ENCODE measurements around the gene SMARCA2. TPM values are rescaled to one million over a fixed set of nuclear protein-coding genes. Genes with fewer than 3 reads are reported as not detected.

SMARCA2 gene
- total RNA-seq, 1 experiment from 2014 or later = 27.9 TPM

DNA sequence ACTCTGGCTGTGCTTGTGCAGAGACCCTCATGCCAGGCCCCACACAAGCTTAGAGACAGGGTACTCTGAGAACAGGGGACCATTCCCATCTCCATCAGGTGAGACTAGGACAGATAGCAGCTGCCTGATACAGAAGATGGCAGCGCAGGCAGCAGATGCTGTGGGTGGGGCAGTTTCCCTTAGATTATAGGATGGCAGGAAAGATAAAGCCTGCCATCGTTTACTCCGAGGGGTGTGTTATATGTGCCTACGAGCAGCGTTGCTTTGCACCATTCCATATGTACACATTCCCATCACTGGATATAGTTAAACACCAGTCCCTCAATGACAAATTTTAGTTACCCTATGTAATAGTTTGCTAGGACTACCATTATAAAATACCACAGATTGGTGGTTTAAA lies 135.2 kb downstream of the SMARCA2 start:
- no peak for TF ChIP-seq EZH2 (IDR thresholded peaks at IDR 0.05; ENCODE audit: low read length, unreplicated experiment)
- TF ChIP-seq, protein P1, sequence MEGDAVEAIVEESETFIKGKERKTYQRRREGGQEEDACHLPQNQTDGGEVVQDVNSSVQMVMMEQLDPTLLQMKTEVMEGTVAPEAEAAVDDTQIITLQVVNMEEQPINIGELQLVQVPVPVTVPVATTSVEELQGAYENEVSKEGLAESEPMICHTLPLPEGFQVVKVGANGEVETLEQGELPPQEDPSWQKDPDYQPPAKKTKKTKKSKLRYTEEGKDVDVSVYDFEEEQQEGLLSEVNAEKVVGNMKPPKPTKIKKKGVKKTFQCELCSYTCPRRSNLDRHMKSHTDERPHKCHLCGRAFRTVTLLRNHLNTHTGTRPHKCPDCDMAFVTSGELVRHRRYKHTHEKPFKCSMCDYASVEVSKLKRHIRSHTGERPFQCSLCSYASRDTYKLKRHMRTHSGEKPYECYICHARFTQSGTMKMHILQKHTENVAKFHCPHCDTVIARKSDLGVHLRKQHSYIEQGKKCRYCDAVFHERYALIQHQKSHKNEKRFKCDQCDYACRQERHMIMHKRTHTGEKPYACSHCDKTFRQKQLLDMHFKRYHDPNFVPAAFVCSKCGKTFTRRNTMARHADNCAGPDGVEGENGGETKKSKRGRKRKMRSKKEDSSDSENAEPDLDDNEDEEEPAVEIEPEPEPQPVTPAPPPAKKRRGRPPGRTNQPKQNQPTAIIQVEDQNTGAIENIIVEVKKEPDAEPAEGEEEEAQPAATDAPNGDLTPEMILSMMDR (conservative IDR thresholded peaks at IDR 0.05; ENCODE audit: low read depth, low read length) = no peak
- TF ChIP-seq EZH2phosphoT487 (IDR thresholded peaks at IDR 0.05; ENCODE audit: borderline replicate concordance, low read length) = no peak
- no peaks in the 10 kb centered on the region for H3K4me1 ChIP-seq (ENCODE audit: insufficient read depth, low read length)
- POLR2A ChIA-PET (ENCODE audit: unreplicated experiment) = no interaction called here
- H3K9me2 ChIP-seq (replicated peaks; ENCODE audit: low read length) = no peaks in the 10 kb centered on the region
- no peaks in the 10 kb centered on the region for H3F3A ChIP-seq (ENCODE audit: low read length, unreplicated experiment)
- H3K27me3 ChIP-seq (ENCODE audit: low read length) = no peaks in the 10 kb centered on the region
- ATAC-seq (no peak), DNase-seq (no peak)
- no peaks in the 10 kb centered on the region for H3K36me3 ChIP-seq (ENCODE audit: low read depth, low read length)
- no peak overlapping the region for H3K27ac ChIP-seq (ENCODE audit: low read length)
- no peak overlapping the region for H3K4me3 ChIP-seq (ENCODE audit: low read length)
- CTCF ChIA-PET = no interaction called here
- intact Hi-C loops (cut with micrococcal nuclease) = loop anchor here (10.0 kb wide), 1 partner anchor 136 kb away; the partner anchor contains the start of gene SMARCA2
- no peak overlapping the region for H3K9ac ChIP-seq (ENCODE audit: low read length)
- H3K79me2 ChIP-seq (ENCODE audit: low read length) = no peaks in the 10 kb centered on the region
- no peak overlapping the region for H3K4me2 ChIP-seq (ENCODE audit: low read length)
- no peaks in the 10 kb centered on the region for H3K9me3 ChIP-seq (ENCODE audit: low read length)
- no peaks in the 10 kb centered on the region for H4K20me1 ChIP-seq (ENCODE audit: low read length)
- no peak overlapping the region for H2AFZ ChIP-seq (ENCODE audit: low read length)
- no TSS peak for BruUV-seq (replicated peaks)

DNA sequence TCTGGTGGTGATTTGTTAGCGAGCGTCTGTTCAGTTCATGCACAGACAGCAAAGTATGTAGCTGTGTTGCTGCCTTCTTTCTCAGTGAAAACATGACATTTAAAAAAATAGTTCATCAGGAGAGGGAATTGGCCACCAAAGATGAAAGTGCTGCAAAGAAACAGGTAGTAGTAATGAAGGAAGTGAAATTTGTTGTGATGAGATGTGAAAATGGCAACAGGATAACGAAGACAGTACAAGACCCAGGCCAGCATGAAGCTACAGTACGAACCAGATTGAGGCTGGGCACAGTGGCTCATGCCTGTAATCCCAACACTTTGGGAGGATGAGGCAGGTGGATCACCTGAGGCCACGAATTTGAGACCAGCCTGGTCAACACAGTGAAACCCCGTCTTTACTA lies 136.0 kb downstream of the SMARCA2 start:
- ATAC-seq (no peak), DNase-seq (no peak)
- H3K36me3 ChIP-seq (ENCODE audit: low read depth, low read length) = no peaks in the 10 kb centered on the region
- intact Hi-C loops (cut with micrococcal nuclease) = loop anchor here (10.0 kb wide), 1 partner anchor 136 kb away; the partner anchor contains the start of gene SMARCA2
- no peaks in the 10 kb centered on the region for H3F3A ChIP-seq (ENCODE audit: low read length, unreplicated experiment)
- no peaks in the 10 kb centered on the region for H3K4me1 ChIP-seq (ENCODE audit: insufficient read depth, low read length)
- CTCF ChIA-PET = no interaction called here
- no peaks in the 10 kb centered on the region for H3K9me3 ChIP-seq (ENCODE audit: low read length)
- no peaks in the 10 kb centered on the region for H3K27me3 ChIP-seq (ENCODE audit: low read length)
- no peaks in the 10 kb centered on the region for H3K9me2 ChIP-seq (replicated peaks; ENCODE audit: low read length)
- POLR2A ChIA-PET (ENCODE audit: unreplicated experiment) = no interaction called here
- no peaks in the 10 kb centered on the region for H3K79me2 ChIP-seq (ENCODE audit: low read length)
- no peak overlapping the region for H3K4me3 ChIP-seq (ENCODE audit: low read length)
- no peaks in the 10 kb centered on the region for H4K20me1 ChIP-seq (ENCODE audit: low read length)
- BruUV-seq (replicated peaks) = no TSS peak
- H3K27ac ChIP-seq (ENCODE audit: low read length) = no peak overlapping the region
- no peak overlapping the region for H3K9ac ChIP-seq (ENCODE audit: low read length)
- H2AFZ ChIP-seq (ENCODE audit: low read length) = no peak overlapping the region
- TF ChIP-seq, protein P1 (conservative IDR thresholded peaks at IDR 0.05; ENCODE audit: low read depth, low read length) = no peak
- no peak for TF ChIP-seq EZH2 (IDR thresholded peaks at IDR 0.05; ENCODE audit: low read length, unreplicated experiment)
- TF ChIP-seq EZH2phosphoT487 (IDR thresholded peaks at IDR 0.05; ENCODE audit: borderline replicate concordance, low read length) = no peak
- H3K4me2 ChIP-seq (ENCODE audit: low read length) = no peak overlapping the region

DNA sequence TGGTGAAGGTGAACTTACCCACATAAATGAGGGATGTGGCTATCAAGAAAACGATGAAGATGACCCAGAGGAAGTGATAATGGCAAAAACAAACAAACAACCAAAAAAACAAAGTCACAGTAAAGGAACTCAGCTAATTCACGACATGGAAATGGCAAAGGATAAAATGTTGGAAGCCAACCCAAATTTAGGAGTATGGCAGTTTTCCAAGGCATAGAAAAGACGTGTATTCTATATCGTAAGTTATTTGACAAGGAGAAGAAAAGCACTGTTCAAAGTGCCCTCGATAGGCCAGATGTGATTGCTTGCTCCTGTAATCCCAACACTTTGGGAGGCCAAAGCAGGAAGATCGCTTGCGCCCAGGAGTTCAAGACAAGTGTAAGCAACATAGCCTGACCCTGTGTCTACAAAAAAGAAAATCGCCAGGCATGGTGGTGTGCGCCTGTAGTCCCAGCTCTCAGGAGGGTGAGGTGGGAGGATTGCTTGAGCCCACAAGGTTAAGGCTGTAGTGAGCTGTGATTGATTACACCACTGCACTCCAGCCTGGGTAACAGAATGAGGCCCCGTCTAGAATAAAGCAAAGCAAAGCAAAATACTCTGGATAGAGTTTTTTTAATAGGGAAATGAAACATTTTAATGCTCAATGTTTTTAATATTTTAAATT lies 138.0 kb downstream of the SMARCA2 start:
- DNase-seq (no peak), ATAC-seq (no peak)
- no peak overlapping the region for H3K4me3 ChIP-seq (ENCODE audit: low read length)
- H2AFZ ChIP-seq (ENCODE audit: low read length) = no peak overlapping the region
- BruUV-seq (replicated peaks) = no TSS peak
- H3K79me2 ChIP-seq (ENCODE audit: low read length) = no peaks in the 10 kb centered on the region
- no peaks in the 10 kb centered on the region for H3F3A ChIP-seq (ENCODE audit: low read length, unreplicated experiment)
- no peak overlapping the region for H3K9ac ChIP-seq (ENCODE audit: low read length)
- ChIA-PET CTCF (no interaction called here), POLR2A (ENCODE audit: unreplicated experiment) (no interaction called here)
- no peaks in the 10 kb centered on the region for H3K36me3 ChIP-seq (ENCODE audit: low read depth, low read length)
- intact Hi-C loops (cut with micrococcal nuclease) = loop anchor here (10.0 kb wide), 1 partner anchor 138 kb away; the partner anchor contains the start of gene SMARCA2
- no peaks in the 10 kb centered on the region for H4K20me1 ChIP-seq (ENCODE audit: low read length)
- no peaks in the 10 kb centered on the region for H3K9me3 ChIP-seq (ENCODE audit: low read length)
- no peak overlapping the region for H3K4me2 ChIP-seq (ENCODE audit: low read length)
- H3K27ac ChIP-seq (ENCODE audit: low read length) = no peak overlapping the region
- H3K4me1 ChIP-seq (ENCODE audit: insufficient read depth, low read length) = peaks cover 11% of the 10 kb centered on the region
- no peaks in the 10 kb centered on the region for H3K27me3 ChIP-seq (ENCODE audit: low read length)
- TF ChIP-seq, protein P1 (conservative IDR thresholded peaks at IDR 0.05; ENCODE audit: low read depth, low read length) = no peak
- no peak for TF ChIP-seq EZH2 (IDR thresholded peaks at IDR 0.05; ENCODE audit: low read length, unreplicated experiment)
- TF ChIP-seq EZH2phosphoT487 (IDR thresholded peaks at IDR 0.05; ENCODE audit: borderline replicate concordance, low read length) = no peak
- H3K9me2 ChIP-seq (replicated peaks; ENCODE audit: low read length) = no peaks in the 10 kb centered on the region

Data from PC-3 (cell line).